ENCODE measurements around the gene HIPK3. TPM values are rescaled to one million over a fixed set of nuclear protein-coding genes. Genes with fewer than 3 reads are reported as not detected.

Gene HIPK3
- total RNA-seq, 1 donor from 2014 or later, result 78.5 TPM

DNA sequence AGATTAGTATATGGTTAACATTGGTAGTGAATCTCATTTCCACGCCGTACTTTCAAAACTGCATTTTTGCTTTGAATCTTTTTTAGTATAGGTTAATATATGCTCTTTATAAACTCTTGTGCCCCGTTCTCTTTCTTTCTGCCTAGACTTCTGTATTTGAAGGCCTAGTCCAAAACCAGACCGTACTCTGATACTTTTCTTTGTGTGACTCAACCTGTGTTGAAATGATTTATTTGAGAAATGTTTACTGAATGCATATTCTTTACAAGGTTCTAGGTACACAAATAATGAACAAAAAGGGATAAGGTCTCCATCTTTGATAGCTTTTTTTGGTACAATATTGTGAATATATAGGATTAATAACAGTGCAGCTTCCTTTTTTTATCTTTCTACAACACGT lies 68.3 kb downstream of the HIPK3 start:
- no peaks in the 10 kb centered on the region for H3K36me3 ChIP-seq (ENCODE audit: insufficient read depth, low read length)
- H3K36me3 Mint-ChIP-seq (ENCODE audit: low read depth, unreplicated experiment), result peaks cover 2% of the 10 kb centered on the region
- peaks cover 80% of the 10 kb centered on the region for H3K79me2 ChIP-seq (ENCODE audit: insufficient read depth, low read length)
- no peak overlapping the region for H3K4me3 Mint-ChIP-seq (ENCODE audit: unreplicated experiment)
- H3K4me2 ChIP-seq (ENCODE audit: low read length), result no peak overlapping the region
- no peaks in the 10 kb centered on the region for H3K4me1 ChIP-seq (ENCODE audit: insufficient read depth, low read length)
- FAIRE-seq, result no peak
- no peaks in the 10 kb centered on the region for H3K9me3 Mint-ChIP-seq (ENCODE audit: unreplicated experiment)
- no peaks in the 10 kb centered on the region for H3K27me3 Mint-ChIP-seq (ENCODE audit: low read depth, unreplicated experiment)
- peaks cover 71% of the 10 kb centered on the region for H4K20me1 ChIP-seq (ENCODE audit: insufficient read depth, low read length)
- H3K27ac Mint-ChIP-seq (ENCODE audit: unreplicated experiment), result no peak overlapping the region
- H3K9me3 ChIP-seq (ENCODE audit: insufficient read depth, low read depth, low read length), result no peaks in the 10 kb centered on the region
- no peak for DNase-seq (ENCODE audit: low read depth)
- H3K9ac ChIP-seq (ENCODE audit: low read length), result no peak overlapping the region
- TF ChIP-seq, protein P1, sequence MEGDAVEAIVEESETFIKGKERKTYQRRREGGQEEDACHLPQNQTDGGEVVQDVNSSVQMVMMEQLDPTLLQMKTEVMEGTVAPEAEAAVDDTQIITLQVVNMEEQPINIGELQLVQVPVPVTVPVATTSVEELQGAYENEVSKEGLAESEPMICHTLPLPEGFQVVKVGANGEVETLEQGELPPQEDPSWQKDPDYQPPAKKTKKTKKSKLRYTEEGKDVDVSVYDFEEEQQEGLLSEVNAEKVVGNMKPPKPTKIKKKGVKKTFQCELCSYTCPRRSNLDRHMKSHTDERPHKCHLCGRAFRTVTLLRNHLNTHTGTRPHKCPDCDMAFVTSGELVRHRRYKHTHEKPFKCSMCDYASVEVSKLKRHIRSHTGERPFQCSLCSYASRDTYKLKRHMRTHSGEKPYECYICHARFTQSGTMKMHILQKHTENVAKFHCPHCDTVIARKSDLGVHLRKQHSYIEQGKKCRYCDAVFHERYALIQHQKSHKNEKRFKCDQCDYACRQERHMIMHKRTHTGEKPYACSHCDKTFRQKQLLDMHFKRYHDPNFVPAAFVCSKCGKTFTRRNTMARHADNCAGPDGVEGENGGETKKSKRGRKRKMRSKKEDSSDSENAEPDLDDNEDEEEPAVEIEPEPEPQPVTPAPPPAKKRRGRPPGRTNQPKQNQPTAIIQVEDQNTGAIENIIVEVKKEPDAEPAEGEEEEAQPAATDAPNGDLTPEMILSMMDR (IDR thresholded peaks at IDR 0.05; ENCODE audit: insufficient read depth, low read depth, low read length), result no peak
- no peak for TF ChIP-seq EZH2 (IDR thresholded peaks at IDR 0.05; ENCODE audit: insufficient read depth, low read length)
- H3K27me3 ChIP-seq (ENCODE audit: insufficient read depth, low read length), result no peaks in the 10 kb centered on the region
- no peak overlapping the region for H3K4me3 ChIP-seq (ENCODE audit: insufficient read depth, low read depth, low read length)
- no peak overlapping the region for H2AFZ ChIP-seq (ENCODE audit: low read depth, low read length)
- peaks cover 13% of the 10 kb centered on the region for H3K4me1 Mint-ChIP-seq (ENCODE audit: low read depth, unreplicated experiment)
- no peak overlapping the region for H3K27ac ChIP-seq (ENCODE audit: low read depth, low read length)

- Mint-ChIP-seq H3K36me3 (ENCODE audit: low read depth, unreplicated experiment) (peaks cover 6% of the 10 kb centered on the region), H3K9me3 (ENCODE audit: unreplicated experiment) (no peaks in the 10 kb centered on the region), H3K27me3 (ENCODE audit: low read depth, unreplicated experiment) (no peaks in the 10 kb centered on the region), H3K27ac (ENCODE audit: unreplicated experiment) (no peak overlapping the region), H3K4me1 (ENCODE audit: low read depth, unreplicated experiment) (peaks cover 8% of the 10 kb centered on the region), H3K4me3 (ENCODE audit: unreplicated experiment) (no peak overlapping the region)
- no peak for TF ChIP-seq EZH2 (IDR thresholded peaks at IDR 0.05; ENCODE audit: insufficient read depth, low read length)
- TF ChIP-seq, protein P1 (IDR thresholded peaks at IDR 0.05; ENCODE audit: insufficient read depth, low read depth, low read length), result peak; percentile 65
- H2AFZ ChIP-seq (ENCODE audit: low read depth, low read length), result no peak overlapping the region
- FAIRE-seq, result peak; percentile 77
- peaks cover 46% of the 10 kb centered on the region for H4K20me1 ChIP-seq (ENCODE audit: insufficient read depth, low read length)
- no peaks in the 10 kb centered on the region for H3K9me3 ChIP-seq (ENCODE audit: insufficient read depth, low read depth, low read length)
- H3K4me2 ChIP-seq (ENCODE audit: low read length), result no peak overlapping the region
- no peaks in the 10 kb centered on the region for H3K27me3 ChIP-seq (ENCODE audit: insufficient read depth, low read length)
- no peak overlapping the region for H3K4me3 ChIP-seq (ENCODE audit: insufficient read depth, low read depth, low read length)
- no peak overlapping the region for H3K27ac ChIP-seq (ENCODE audit: low read depth, low read length)
- DNase-seq (ENCODE audit: low read depth), result peak; percentile 43
- H3K36me3 ChIP-seq (ENCODE audit: insufficient read depth, low read length), result no peaks in the 10 kb centered on the region
- no peaks in the 10 kb centered on the region for H3K4me1 ChIP-seq (ENCODE audit: insufficient read depth, low read length)
- no peak overlapping the region for H3K9ac ChIP-seq (ENCODE audit: low read length)
- peaks cover 68% of the 10 kb centered on the region for H3K79me2 ChIP-seq (ENCODE audit: insufficient read depth, low read length)
Observed at GRCh38 chr11:33329705-33330329, 72.6 kb downstream of the HIPK3 start.

DNA sequence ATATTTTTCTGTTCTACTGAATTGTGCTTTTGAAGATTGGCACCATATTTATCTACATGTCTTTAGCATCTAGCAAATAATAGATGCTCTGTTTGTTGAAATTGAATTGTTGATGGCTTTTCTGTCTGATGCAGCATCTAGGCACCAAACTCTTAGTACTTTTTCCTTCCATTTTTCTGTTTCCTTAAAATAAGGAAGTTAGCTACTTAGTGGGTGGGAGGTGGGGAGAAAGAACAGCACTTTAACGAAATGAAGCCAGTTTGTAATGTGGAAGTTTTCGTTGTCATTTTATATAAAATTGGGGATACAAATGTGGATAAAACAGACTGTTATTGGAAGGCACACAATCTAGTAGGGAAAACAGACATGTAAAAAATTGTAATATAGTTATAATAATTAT lies 76.6 kb downstream of the HIPK3 start:
- FAIRE-seq (no peak), DNase-seq (ENCODE audit: low read depth) (no peak)
- Histone ChIP-seq H4K20me1 (ENCODE audit: insufficient read depth, low read length) (peaks cover 29% of the 10 kb centered on the region), H3K4me1 (ENCODE audit: insufficient read depth, low read length) (no peaks in the 10 kb centered on the region), H3K36me3 (ENCODE audit: insufficient read depth, low read length) (peaks cover 4% of the 10 kb centered on the region), H3K9ac (ENCODE audit: low read length) (no peak overlapping the region), H3K4me3 (ENCODE audit: insufficient read depth, low read depth, low read length) (no peak overlapping the region), H3K79me2 (ENCODE audit: insufficient read depth, low read length) (peaks cover 42% of the 10 kb centered on the region), H3K4me2 (ENCODE audit: low read length) (no peak overlapping the region), H3K27me3 (ENCODE audit: insufficient read depth, low read length) (no peaks in the 10 kb centered on the region), H3K27ac (ENCODE audit: low read depth, low read length) (no peak overlapping the region), H2AFZ (ENCODE audit: low read depth, low read length) (no peak overlapping the region), H3K9me3 (ENCODE audit: insufficient read depth, low read depth, low read length) (no peaks in the 10 kb centered on the region)
- Mint-ChIP-seq H3K4me3 (ENCODE audit: unreplicated experiment) (no peak overlapping the region), H3K9me3 (ENCODE audit: unreplicated experiment) (no peaks in the 10 kb centered on the region), H3K27ac (ENCODE audit: unreplicated experiment) (no peak overlapping the region), H3K4me1 (ENCODE audit: low read depth, unreplicated experiment) (peaks cover 2% of the 10 kb centered on the region), H3K36me3 (ENCODE audit: low read depth, unreplicated experiment) (peaks cover 6% of the 10 kb centered on the region), H3K27me3 (ENCODE audit: low read depth, unreplicated experiment) (no peaks in the 10 kb centered on the region)
- TF ChIP-seq, protein P1 (IDR thresholded peaks at IDR 0.05; ENCODE audit: insufficient read depth, low read depth, low read length), result no peak
- TF ChIP-seq EZH2 (IDR thresholded peaks at IDR 0.05; ENCODE audit: insufficient read depth, low read length), result no peak
